AG04449 (cell line): ENCODE results near the gene RSBN1.

Source experiments
- CTCF ChIA-PET: fragments of 350-600 bp; formaldehyde crosslinking; extraction: SDS; loops from one replicate; lab custom pipeline; 2021; ENCODE audit warnings: antibody characterized with exemption; lab: Yijun Ruan, JAX
- POLR2A ChIA-PET: fragments of 400-600, 350-600 bp; formaldehyde crosslinking; extraction: SDS; loops from one replicate; lab custom pipeline; 2020; ENCODE audit warnings: antibody characterized with exemption, inconsistent platforms; lab: Yijun Ruan, JAX
- DNase-seq: peaks from one replicate; pipeline ENCODE4 v3.0.0-alpha.2; 2010; ENCODE audit warnings: low read depth, low spot score
- H3K4me3 ChIP-seq: 2 replicates; pipeline ENCODE4 v1.5.1; 2011; ENCODE audit warnings: low read depth, mild to moderate bottlenecking, control low read depth, low read length
- CTCF ChIP-seq: IDR thresholded peaks from one replicate; pipeline ENCODE4 v1.5.1; 2011; ENCODE audit warnings: mild to moderate bottlenecking, moderate library complexity, low read length, control low read depth, inconsistent platforms; ENCODE audit not compliant: insufficient read depth; ENCODE audit errors: missing control alignments

The RSBN1 gene

GRCh38 chr1:113747376-113747775, 64.9 kb downstream of the RSBN1 start:
- DNase-seq: no peak
- ChIA-PET CTCF (interaction anchor here (2.0 kb wide), 1 partner anchor 11 kb away, joined by 7 read pairs; the partner anchor contains the start of gene PHTF1), POLR2A (interaction anchor here (0.9 kb wide), 1 partner anchor 12 kb away, joined by 3 read pairs; the partner anchor contains the start of gene PHTF1)
- no peak for TF ChIP-seq CTCF
- no peak overlapping the region for H3K4me3 ChIP-seq

GRCh38 chr1:113745425-113745824, 66.9 kb downstream of the RSBN1 start:
- no peak for DNase-seq
- ChIA-PET CTCF (no interaction called here), POLR2A (no interaction called here)
- no peak for TF ChIP-seq CTCF
- no peak overlapping the region for H3K4me3 ChIP-seq

GRCh38 chr1:113744114-113744513, 68.2 kb downstream of the RSBN1 start:
- POLR2A ChIA-PET: no interaction called here

GRCh38 chr1:113742515-113742914, 69.8 kb downstream of the RSBN1 start:
- ChIA-PET CTCF (no interaction called here), POLR2A (no interaction called here)
- no peak for DNase-seq
- H3K4me3 ChIP-seq: no peak overlapping the region
- no peak for TF ChIP-seq CTCF

More at GRCh38 chr1:113744114-113744513, 68.2 kb downstream of the RSBN1 start:
- no peak for TF ChIP-seq CTCF
- H3K4me3 ChIP-seq: no peak overlapping the region
- no peak for DNase-seq
- CTCF ChIA-PET: interaction anchor here (0.7 kb wide), 1 partner anchor 704 kb away, joined by 3 read pairs; no protein-coding TSS in a partner anchor

- ChIA-PET POLR2A (interaction anchor here (1.6 kb wide), 1 partner anchor 78 kb away, joined by 3 read pairs; the partner anchor contains the start of gene RSBN1), CTCF (no interaction called here)
- no peak for TF ChIP-seq CTCF
- DNase-seq: no peak
- no peak overlapping the region for H3K4me3 ChIP-seq
Observed at GRCh38 chr1:113734357-113735055, 77.8 kb downstream of the RSBN1 start.

GRCh38 chr1:113732802-113733201, 79.5 kb downstream of the RSBN1 start:
- CTCF ChIA-PET: no interaction called here
- POLR2A ChIA-PET: no interaction called here
- H3K4me3 ChIP-seq: no peak overlapping the region
- TF ChIP-seq CTCF: no peak
- DNase-seq: no peak
